Pulmonary artery endothelial cell (primary cell): ENCODE data around the gene BAX. TPM values are rescaled to one million over a fixed set of nuclear protein-coding genes. Genes with fewer than 3 reads are reported as not detected.

Source experiments
- DNase-seq: peaks from one replicate; pipeline ENCODE4 v3.0.0-alpha.2; 2011; ENCODE audit warnings: low read depth, low spot score
- total RNA-seq: library from RNA; depleted of rRNA; stranded (reverse); fragments of >200 nt; gene quantifications from 2 replicates; pipeline ENCODE4 v1.2.3, GENCODE V29; 2014

The BAX gene
- total RNA-seq, 1 donor from 2014 or later: 130 TPM

- no peak for DNase-seq
Observed at GRCh38 chr19:48962029-48962848, 7.6 kb downstream of the BAX start.

DNA sequence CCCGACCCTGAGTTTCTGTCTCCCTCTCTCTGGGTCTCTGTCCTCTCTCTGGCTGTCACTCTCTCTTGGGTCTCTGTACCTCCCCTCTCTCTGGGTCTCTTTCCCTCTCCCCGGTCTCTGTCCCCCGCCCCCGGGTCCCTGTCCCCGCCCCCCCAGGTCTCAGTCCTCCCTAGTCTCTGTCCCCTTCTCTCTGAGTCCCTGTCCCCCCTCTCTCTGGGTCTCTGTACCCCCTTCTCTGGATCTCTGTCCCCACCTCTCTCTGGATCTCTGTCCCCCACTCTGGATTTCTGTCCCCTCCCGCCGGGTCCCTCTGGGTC, 8.1 kb downstream of the BAX start:
- no peak for DNase-seq

DNA sequence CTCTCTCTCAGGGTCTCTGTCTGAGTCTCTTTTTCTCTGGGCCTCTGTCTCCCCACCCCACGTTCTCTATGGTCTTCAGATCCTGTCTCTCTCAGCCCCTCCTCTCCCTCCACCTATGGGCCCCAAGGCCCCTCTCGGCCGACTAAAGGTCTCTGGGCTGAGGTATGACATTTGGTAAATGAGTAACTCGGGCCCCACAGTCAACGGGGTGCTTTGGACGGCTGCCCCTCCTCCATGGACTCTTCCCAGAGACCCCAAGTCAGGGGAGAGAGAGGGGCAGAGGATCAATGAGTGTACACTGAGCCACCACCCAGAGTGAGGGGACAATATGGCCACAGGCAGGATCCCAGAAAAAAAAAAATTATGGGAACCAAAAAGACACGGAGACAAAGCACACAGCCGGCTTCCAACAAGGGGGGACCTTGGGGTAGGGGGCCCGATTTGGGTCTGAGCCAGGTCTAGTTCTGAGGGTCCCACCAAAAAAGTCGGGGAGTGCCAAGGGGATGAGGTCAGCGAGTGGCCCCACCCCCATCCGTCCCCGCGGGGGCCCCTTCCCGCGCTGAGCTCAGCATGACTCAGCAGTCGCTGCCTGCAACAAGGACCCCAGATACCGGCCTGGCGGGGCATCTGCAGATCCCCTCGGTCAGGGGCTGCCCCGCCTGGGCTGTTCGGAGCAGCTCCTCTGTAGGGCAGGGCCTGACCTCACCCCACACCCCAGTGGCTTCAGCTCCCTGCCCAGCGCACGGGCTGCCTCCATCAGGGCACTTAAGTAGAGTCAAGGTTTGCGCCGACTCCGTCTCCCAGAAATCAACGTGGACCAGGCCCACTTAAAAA, 8.9 kb downstream of the BAX start:
- no peak for DNase-seq

- no peak for DNase-seq
Observed at GRCh38 chr19:48964205-48965039, 9.7 kb downstream of the BAX start.

GRCh38 chr19:48965040-48965805, 10.5 kb downstream of the BAX start, which contains the start of gene FTL:
FTL (plus strand) TSS chr19:48965309; CDS start chr19:48965508, 199 bp downstream.
- DNase-seq: peak; percentile 86

GRCh38 chr19:48965806-48966540, 11.3 kb downstream of the BAX start:
- no peak for DNase-seq

- DNase-seq: no peak
Observed at GRCh38 chr19:48966541-48967345, 12.1 kb downstream of the BAX start.

GRCh38 chr19:48967346-48968178, 12.9 kb downstream of the BAX start:
- DNase-seq: no peak

GRCh38 chr19:48968179-48968661, 13.5 kb downstream of the BAX start:
- no peak for DNase-seq

GRCh38 chr19:48968813-48969218, 14.1 kb downstream of the BAX start:
- no peak for DNase-seq

DNA sequence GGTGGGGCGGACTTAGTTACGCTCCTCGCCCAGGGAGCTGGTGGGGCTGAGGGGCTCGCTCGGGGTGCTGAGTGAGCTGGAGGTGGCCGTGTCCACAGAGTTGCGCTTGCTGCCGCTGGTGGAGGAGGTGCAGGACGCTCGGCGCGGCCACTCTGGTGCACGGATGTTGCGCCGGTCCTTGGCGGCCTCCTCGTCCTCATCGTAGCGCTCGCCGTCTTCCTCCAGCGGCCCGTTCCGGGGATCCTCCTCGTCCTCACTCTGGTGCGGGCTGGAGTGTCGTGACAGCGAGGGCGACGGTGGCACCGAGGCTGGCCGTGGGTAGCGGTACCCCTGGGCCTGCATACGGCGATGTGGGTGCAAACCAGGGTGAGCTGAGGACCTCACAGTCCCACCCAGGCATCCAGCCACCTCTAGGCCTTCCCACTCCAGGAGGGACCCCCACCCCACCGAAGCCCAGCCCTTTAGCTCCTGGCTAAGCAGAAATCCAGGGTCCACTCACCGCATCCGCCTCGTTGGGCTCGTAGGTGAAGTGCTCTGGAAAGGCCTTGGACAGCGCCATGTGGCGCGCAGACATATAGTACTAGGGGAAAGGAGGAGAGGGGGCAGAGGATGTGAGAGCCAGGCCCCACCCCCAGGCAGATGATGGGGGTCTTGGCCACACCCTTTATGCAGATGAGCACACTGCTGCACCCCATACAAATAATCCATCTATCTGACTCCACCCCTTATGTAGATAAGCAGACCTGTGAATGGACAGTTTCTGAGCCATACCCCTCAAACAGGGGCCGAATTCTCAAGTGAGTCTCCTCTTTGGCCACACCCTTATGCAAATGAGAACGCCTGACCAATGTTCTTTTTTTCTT, 14.8 kb downstream of the BAX start:
- DNase-seq: no peak

DNA sequence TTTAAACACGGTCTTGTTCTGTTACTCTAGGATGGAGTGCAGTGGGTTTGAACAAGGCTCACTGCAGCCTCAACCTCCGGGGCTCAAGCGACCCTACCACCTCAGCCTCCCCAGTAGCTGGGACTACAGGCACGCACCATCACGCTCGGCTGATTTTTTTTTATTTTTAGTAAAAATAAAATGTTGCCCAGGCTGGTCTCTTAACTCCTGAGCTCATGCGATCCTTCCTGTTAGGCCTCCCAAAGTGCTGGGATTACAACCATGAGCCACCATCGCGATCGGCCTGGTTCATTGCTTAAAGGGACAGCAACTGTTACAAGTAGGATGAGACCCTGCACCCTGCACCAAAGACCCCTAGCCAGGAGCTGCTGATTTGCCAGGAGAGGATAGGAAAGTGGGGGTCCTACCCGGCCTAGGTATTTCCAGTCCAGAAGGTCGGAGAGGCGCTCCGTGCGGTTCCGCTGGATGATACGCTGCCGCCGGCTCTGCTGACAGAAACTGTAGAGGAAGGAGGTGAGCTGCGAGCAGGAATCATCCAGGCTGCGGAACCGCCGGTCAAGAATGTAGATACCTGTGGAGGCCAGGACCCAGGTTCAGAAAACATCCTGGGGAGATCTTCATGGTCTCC, 15.6 kb downstream of the BAX start:
- no peak for DNase-seq

DNA sequence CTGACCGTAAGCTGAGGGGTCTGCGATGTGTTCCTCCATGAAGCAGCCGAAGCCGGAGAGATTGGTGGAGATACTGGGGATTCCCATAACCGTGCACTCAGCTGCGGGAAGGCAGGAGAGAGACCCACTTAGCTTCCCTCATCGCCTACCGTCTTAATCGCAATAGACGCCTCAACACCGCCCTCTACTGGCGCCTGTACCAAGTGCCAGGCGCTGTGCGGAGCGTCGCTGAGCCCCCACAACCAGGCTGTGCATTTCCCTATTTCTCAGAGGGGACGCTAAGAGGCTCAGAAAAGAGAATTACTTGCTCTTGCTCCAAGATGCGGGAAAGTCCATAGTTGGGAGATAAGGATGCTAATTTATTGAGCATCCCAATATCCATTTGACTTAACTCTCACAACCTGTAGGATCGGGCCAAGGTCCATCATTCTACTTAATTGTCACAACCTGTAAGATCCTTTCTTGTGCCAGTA, 16.3 kb downstream of the BAX start:
- no peak for DNase-seq

GRCh38 chr19:48975947-48976847, 21.5 kb downstream of the BAX start:
- no peak for DNase-seq

DNA sequence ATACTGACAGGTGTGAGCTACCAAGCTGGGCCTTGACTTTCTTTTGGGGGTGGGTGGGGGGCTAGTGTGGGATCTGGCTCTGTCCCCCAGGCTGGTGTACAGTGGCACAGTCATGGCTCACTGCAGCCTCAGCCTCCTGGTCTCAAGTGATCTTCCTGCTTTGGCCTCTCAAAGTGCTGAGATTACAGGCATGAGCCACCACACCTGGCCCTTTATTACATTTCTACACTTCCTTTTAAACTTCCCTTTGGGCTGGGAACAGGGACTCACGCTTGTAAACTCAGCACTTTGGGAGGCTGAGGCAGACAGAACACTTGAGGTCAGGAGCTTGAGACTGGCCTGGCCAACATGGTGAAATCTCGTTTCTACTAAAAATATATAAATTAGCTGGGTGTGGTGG, 22.4 kb downstream of the BAX start:
- DNase-seq: no peak

DNA sequence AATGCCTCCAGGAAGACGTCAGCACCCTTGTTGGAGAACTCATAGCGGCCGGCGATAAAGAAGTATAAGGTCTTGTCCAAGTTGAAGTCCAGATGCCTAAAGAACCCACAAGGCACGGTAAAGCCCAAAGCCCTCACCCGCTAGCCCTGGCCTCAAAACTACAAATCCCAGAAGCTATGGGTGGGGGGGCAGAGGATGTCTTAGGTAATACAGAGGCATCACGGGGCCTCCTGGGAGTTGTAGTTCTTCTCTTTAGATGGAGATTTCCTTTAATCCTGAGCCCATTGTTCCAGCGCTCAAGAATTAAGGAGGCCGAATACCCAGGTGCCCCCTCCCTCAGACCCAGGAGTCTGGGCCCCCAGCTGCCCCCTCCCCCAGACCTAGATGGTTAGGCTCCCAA, 27.6 kb downstream of the BAX start:
- DNase-seq: no peak
